Measurements from ENCODE around the gene KARS1.

Gene KARS1

GRCh38 chr16:75578725-75579124 lies 68.7 kb downstream of the KARS1 start:
- DNase-seq = no peak

- no peak for DNase-seq
Observed at GRCh38 chr16:75578212-75578611, 69.3 kb downstream of the KARS1 start.

Data from NCI-H146 (cell line).